DND-41 (cell line): ENCODE measurements around the gene EVC2.

Experiments used
- CTCF ChIP-seq: IDR thresholded peaks from 2 replicates; pipeline ENCODE4 v1.5.1; 2012; ENCODE audit warnings: borderline replicate concordance, low read length, moderate library complexity, mild to moderate bottlenecking; ENCODE audit not compliant: poor library complexity, severe bottlenecking; ENCODE audit errors: extremely low read depth
- EZH2 ChIP-seq: IDR thresholded peaks from 3 replicates; pipeline ENCODE4 v1.6.1; 2012; ENCODE audit warnings: borderline replicate concordance, low read depth, mild to moderate bottlenecking, moderate library complexity, low read length, inconsistent platforms; ENCODE audit not compliant: severe bottlenecking

DNA sequence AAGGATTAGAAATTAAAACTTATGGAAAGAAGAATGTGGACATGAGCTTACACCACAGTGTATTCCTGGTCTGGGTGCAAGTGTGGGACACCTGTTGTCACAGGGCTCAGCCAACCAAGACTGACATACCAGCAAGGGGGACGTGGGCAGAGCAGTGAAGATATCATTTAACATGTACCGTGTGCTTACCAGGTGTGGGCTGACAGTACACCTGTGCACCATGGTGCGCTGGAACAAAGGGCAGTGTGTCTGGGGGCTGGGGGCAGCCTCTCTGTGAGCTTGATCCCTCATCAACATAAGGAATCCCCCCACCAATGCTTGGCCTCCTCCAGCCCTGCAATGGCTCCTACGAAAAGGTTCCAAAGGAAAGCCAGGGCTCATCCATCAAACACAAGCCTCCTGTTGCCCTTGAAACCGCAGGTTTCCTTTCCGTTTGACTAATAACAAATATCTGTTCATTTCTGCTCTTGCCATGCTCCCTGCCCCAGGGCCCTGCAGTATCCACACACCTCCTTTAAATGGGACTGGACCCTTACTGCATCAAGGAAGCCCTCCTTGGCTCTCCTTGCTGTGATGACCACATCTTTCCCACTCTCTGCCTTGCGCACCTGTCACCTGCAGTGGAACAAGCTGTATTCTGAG, 16.7 kb downstream of the EVC2 start:
- TF ChIP-seq CTCF: no peak
- TF ChIP-seq EZH2: no peak
